H9 (cell line): ENCODE results near the gene TOP3B. TPM values are rescaled to one million over a fixed set of nuclear protein-coding genes. Genes with fewer than 3 reads are reported as not detected.

Experiments used
- DNase-seq: peaks from one replicate; pipeline ENCODE4 v3.0.0-alpha.2; 2017
- H2AFZ ChIP-seq: one replicate; pipeline ENCODE4 v1.6.1; 2013; ENCODE audit warnings: mild to moderate bottlenecking, low read length, control low read depth, moderate library complexity
- H2AK5ac ChIP-seq: 2 replicates; pipeline ENCODE4 v1.6.1; 2013; ENCODE audit warnings: low read length, control low read depth, mixed read lengths; ENCODE audit not compliant: insufficient read length
- H2BK120ac ChIP-seq: one replicate; pipeline ENCODE4 v1.6.1; 2013; ENCODE audit warnings: low read depth, mild to moderate bottlenecking, low read length, control low read depth, inconsistent platforms; ENCODE audit not compliant: poor library complexity, severe bottlenecking
- H2BK12ac ChIP-seq: 2 replicates; pipeline ENCODE4 v1.6.1; 2013; ENCODE audit warnings: low read length, control low read depth, mixed read lengths, low read depth; ENCODE audit not compliant: insufficient read length
- H2BK15ac ChIP-seq: 2 replicates; pipeline ENCODE4 v1.6.1; 2013; ENCODE audit warnings: low read depth, low read length, control low read depth
- H2BK20ac ChIP-seq: one replicate; pipeline ENCODE4 v1.6.1; 2013; ENCODE audit warnings: low read depth, mild to moderate bottlenecking, low read length, control low read depth, inconsistent platforms; ENCODE audit not compliant: poor library complexity, severe bottlenecking
- H2BK5ac ChIP-seq: 2 replicates; pipeline ENCODE4 v1.6.1; 2013; ENCODE audit warnings: low read length, control low read depth, mixed read lengths; ENCODE audit not compliant: insufficient read length
- H3K14ac ChIP-seq: 2 replicates; pipeline ENCODE4 v1.6.1; 2013; ENCODE audit warnings: low read length, control low read depth; ENCODE audit not compliant: insufficient read depth
- H3K18ac ChIP-seq: 2 replicates; pipeline ENCODE4 v1.6.1; 2013; ENCODE audit warnings: low read depth, mild to moderate bottlenecking, mixed read lengths, low read length, control low read depth; ENCODE audit not compliant: insufficient read length
- H3K23ac ChIP-seq: 2 replicates; pipeline ENCODE4 v1.6.1; 2013; ENCODE audit warnings: low read length, control low read depth, mixed read lengths, low read depth; ENCODE audit not compliant: insufficient read length
- H3K23me2 ChIP-seq: 2 replicates; pipeline ENCODE4 v1.6.1; 2013; ENCODE audit warnings: low read depth, mild to moderate bottlenecking, mixed read lengths, low read length, control low read depth; ENCODE audit not compliant: insufficient read length, poor library complexity, severe bottlenecking
- H3K27ac ChIP-seq: 2 replicates; pipeline ENCODE4 v1.5.1; 2013; ENCODE audit warnings: low read length, control low read depth, mixed read lengths, low read depth; ENCODE audit not compliant: insufficient read length
- H3K27me3 ChIP-seq: 2 replicates; pipeline ENCODE4 v1.6.1; 2013; ENCODE audit warnings: low read length, control low read depth, inconsistent platforms; ENCODE audit not compliant: insufficient read depth
- H3K4ac ChIP-seq: 2 replicates; pipeline ENCODE4 v1.6.1; 2013; ENCODE audit warnings: low read depth, mild to moderate bottlenecking, control low read depth, inconsistent platforms, low read length, moderate library complexity
- H3K4me1 ChIP-seq: 2 replicates; pipeline ENCODE4 v1.6.1; 2013; ENCODE audit warnings: low read length, control low read depth, inconsistent platforms; ENCODE audit not compliant: insufficient read depth
- H3K4me2 ChIP-seq: 2 replicates; pipeline ENCODE4 v1.6.1; 2013; ENCODE audit warnings: low read length, control low read depth, mixed read lengths; ENCODE audit not compliant: insufficient read length, insufficient read depth
- H3K56ac ChIP-seq: 2 replicates; pipeline ENCODE4 v1.6.1; 2013; ENCODE audit warnings: low read depth, mild to moderate bottlenecking, mixed read lengths, low read length, control low read depth; ENCODE audit not compliant: insufficient read length
- H3K79me1 ChIP-seq: 2 replicates; pipeline ENCODE4 v1.6.1; 2013; ENCODE audit warnings: low read depth, mild to moderate bottlenecking, moderate library complexity, low read length, control low read depth, inconsistent platforms; ENCODE audit not compliant: insufficient read depth, poor library complexity, severe bottlenecking
- H3K79me2 ChIP-seq: 2 replicates; pipeline ENCODE4 v1.6.1; 2013; ENCODE audit warnings: low read length, control low read depth, inconsistent platforms; ENCODE audit not compliant: insufficient read depth
- H3K9ac ChIP-seq: 2 replicates; pipeline ENCODE4 v1.6.1; 2013; ENCODE audit warnings: low read length, control low read depth, mixed read lengths; ENCODE audit not compliant: insufficient read length; ENCODE audit errors: extremely low read depth
- H3K9me3 ChIP-seq: one replicate; pipeline ENCODE4 v1.6.1; 2013; ENCODE audit warnings: low read depth, low read length, inconsistent platforms; ENCODE audit not compliant: control insufficient read depth
- H3T11ph ChIP-seq: one replicate; pipeline ENCODE4 v1.6.1; 2013; ENCODE audit warnings: mild to moderate bottlenecking, low read length, control low read depth, inconsistent platforms
- H4K20me1 ChIP-seq: one replicate; pipeline ENCODE4 v1.6.1; 2013; ENCODE audit not compliant: control insufficient read depth, insufficient read length, insufficient read depth
- H4K5ac ChIP-seq: 2 replicates; pipeline ENCODE4 v1.6.1; 2013; ENCODE audit warnings: low read depth, mild to moderate bottlenecking, mixed read lengths, low read length, control low read depth; ENCODE audit not compliant: insufficient read length
- H4K8ac ChIP-seq: replicated peaks from 2 replicates; pipeline ENCODE4 v1.6.1; 2013; ENCODE audit warnings: low read length, control low read depth, mixed read lengths, low read depth; ENCODE audit not compliant: insufficient read length
- H4K91ac ChIP-seq: 2 replicates; pipeline ENCODE4 v1.6.1; 2013; ENCODE audit warnings: low read depth, mild to moderate bottlenecking, moderate library complexity, mixed read lengths, low read length, control low read depth; ENCODE audit not compliant: insufficient read length
- H3K27ac Mint-ChIP-seq, 3 experiments: 2 replicates in 2 of 3; 3 replicates in 1 of 3; pipeline ENCODE4 v1.8.0; 2020 to 2021; ENCODE audit warnings: mixed read lengths in 3 of 3, mild to moderate bottlenecking in 1 of 3, moderate library complexity in 1 of 3
- H3K27me3 Mint-ChIP-seq: 2 replicates; pipeline ENCODE4 v1.8.0; 2021; ENCODE audit warnings: low read depth, mild to moderate bottlenecking, moderate library complexity, mixed read lengths
- H3K36me3 Mint-ChIP-seq, 3 experiments: 2 replicates in 2 of 3; 3 replicates in 1 of 3; pipeline ENCODE4 v1.8.0; 2020 to 2021; ENCODE audit warnings: low read depth in 3 of 3, mixed read lengths in 3 of 3; ENCODE audit not compliant: insufficient read depth in 1 of 3
- H3K4me1 Mint-ChIP-seq, 2 experiments: 2 replicates each; pipeline ENCODE4 v1.8.0; 2020; ENCODE audit warnings: mixed read lengths in 2 of 2
- H3K4me3 Mint-ChIP-seq, 2 experiments: 2 replicates in 1 of 2; 3 replicates in 1 of 2; pipeline ENCODE4 v1.8.0; 2020 to 2021; ENCODE audit warnings: mild to moderate bottlenecking in 2 of 2, mixed read lengths in 2 of 2, moderate library complexity in 1 of 2
- H3K9me3 Mint-ChIP-seq, 2 experiments: 2 replicates in 1 of 2; 3 replicates in 1 of 2; pipeline ENCODE4 v1.8.0; 2020; ENCODE audit warnings: mild to moderate bottlenecking in 2 of 2, mixed read lengths in 2 of 2, moderate library complexity in 1 of 2
- WGBS: extraction: QIAGEN DNeasy Blood & Tissue Kit; methylation state at CpG from one replicate; pipeline ENCODE4 v1.1.7; 2013; ENCODE audit warnings: missing lambda C conversion rate, low lambda C conversion rate, mixed read lengths; ENCODE audit not compliant: insufficient read length; ENCODE audit errors: extremely low coverage; 5-methylcytosine and 5-hydroxymethylcytosine counted together
- total RNA-seq: library from RNA; stranded (reverse); gene quantifications from 2 replicates; pipeline ENCODE4 v1.2.1, GENCODE V29; 2021
- TF ChIP-seq, protein P1 (sequence below): fragments of 200-600 bp; sonication (generic); conservative IDR thresholded peaks from 3 replicates; pipeline ENCODE4 v1.8.0; 2021; ENCODE audit warnings: antibody characterized with exemption, mild to moderate bottlenecking

Gene TOP3B
- total RNA-seq, 1 experiment from 2014 or later, result 55.2 TPM

DNA sequence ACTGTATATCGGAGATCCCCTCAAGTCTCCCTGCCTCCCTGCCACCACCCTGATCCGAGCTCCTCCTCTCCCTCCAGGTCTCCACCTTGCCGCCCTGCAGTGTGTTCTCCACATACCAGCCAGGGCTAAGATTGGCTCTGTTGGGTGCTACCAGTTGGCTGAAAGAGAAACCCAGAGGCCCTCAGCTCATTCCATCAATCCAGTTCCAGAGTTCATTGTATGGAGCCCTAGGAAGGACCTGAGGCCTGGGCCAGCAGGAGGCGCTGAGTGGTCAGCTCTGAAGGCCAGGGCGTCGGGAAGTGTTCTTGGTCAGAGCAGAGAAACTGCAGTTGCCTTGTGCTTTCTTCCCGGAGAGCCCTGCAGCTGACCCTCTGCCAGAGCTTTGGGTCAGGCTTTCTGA, 2.2 kb upstream of the TOP3B start:
- H3K23ac ChIP-seq, result no peak overlapping the region
- H2BK15ac ChIP-seq, result no peak overlapping the region
- no peak overlapping the region for H2AK5ac ChIP-seq
- no peak overlapping the region for H2BK5ac ChIP-seq
- no peak overlapping the region for H3K27ac ChIP-seq
- H3K4me2 ChIP-seq, result no peak overlapping the region
- peaks cover 53% of the 10 kb centered on the region for H3K27me3 Mint-ChIP-seq
- H3K9ac ChIP-seq, result no peak overlapping the region
- DNase-seq, result peak; percentile 83
- H3K79me1 ChIP-seq, result peaks cover 3% of the 10 kb centered on the region
- TF ChIP-seq, protein P1, sequence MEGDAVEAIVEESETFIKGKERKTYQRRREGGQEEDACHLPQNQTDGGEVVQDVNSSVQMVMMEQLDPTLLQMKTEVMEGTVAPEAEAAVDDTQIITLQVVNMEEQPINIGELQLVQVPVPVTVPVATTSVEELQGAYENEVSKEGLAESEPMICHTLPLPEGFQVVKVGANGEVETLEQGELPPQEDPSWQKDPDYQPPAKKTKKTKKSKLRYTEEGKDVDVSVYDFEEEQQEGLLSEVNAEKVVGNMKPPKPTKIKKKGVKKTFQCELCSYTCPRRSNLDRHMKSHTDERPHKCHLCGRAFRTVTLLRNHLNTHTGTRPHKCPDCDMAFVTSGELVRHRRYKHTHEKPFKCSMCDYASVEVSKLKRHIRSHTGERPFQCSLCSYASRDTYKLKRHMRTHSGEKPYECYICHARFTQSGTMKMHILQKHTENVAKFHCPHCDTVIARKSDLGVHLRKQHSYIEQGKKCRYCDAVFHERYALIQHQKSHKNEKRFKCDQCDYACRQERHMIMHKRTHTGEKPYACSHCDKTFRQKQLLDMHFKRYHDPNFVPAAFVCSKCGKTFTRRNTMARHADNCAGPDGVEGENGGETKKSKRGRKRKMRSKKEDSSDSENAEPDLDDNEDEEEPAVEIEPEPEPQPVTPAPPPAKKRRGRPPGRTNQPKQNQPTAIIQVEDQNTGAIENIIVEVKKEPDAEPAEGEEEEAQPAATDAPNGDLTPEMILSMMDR, result peak; percentile 74
- H3K4me3 Mint-ChIP-seq, result peak overlapping the region in 1 of 2 experiments; percentile 39; a peak in 1 of 5 replicates
- H3K23me2 ChIP-seq, result peaks cover 9% of the 10 kb centered on the region
- H3K36me3 Mint-ChIP-seq, result peaks cover 0 to 3% (median 0%) of the 10 kb centered on the region in 3 experiments; a peak in 2 of 7 replicates
- H4K8ac ChIP-seq, result no peak overlapping the region
- no peak overlapping the region for H4K5ac ChIP-seq
- no peaks in the 10 kb centered on the region for H4K20me1 ChIP-seq
- H4K91ac ChIP-seq, result no peak overlapping the region
- peaks cover 4 to 11% of the 10 kb centered on the region in 2 experiments for H3K4me1 Mint-ChIP-seq
- H3K27me3 ChIP-seq, result peaks cover 28% of the 10 kb centered on the region; the same call in 1 of the 2 replicates
- no peaks in the 10 kb centered on the region; the same call in 1 of the 2 replicates for H3K79me2 ChIP-seq
- H3K4ac ChIP-seq, result no peak overlapping the region
- H2BK20ac ChIP-seq, result no peak overlapping the region
- WGBS, result no CpG with 5 or more reads among the region's 7 CpGs
- no peak overlapping the region; a peak in 1 of 7 replicates for H3K27ac Mint-ChIP-seq
- H2BK120ac ChIP-seq, result no peak overlapping the region
- H2BK12ac ChIP-seq, result no peak overlapping the region
- H2AFZ ChIP-seq, result no peak overlapping the region
- no peak overlapping the region for H3T11ph ChIP-seq
- no peaks in the 10 kb centered on the region for H3K4me1 ChIP-seq
- H3K14ac ChIP-seq, result no peak overlapping the region
- H3K18ac ChIP-seq, result no peak overlapping the region
- H3K9me3 Mint-ChIP-seq, result no peaks in the 10 kb centered on the region
- H3K56ac ChIP-seq, result no peak overlapping the region
- H3K9me3 ChIP-seq, result no peaks in the 10 kb centered on the region
